ENCODE data around the gene PKN2.
"Not testable (repeated sequence)": the region's sequence is repeated elsewhere in the genome, so short reads cannot be mapped to it uniquely, and the experiment has no call there.

Gene PKN2

DNA sequence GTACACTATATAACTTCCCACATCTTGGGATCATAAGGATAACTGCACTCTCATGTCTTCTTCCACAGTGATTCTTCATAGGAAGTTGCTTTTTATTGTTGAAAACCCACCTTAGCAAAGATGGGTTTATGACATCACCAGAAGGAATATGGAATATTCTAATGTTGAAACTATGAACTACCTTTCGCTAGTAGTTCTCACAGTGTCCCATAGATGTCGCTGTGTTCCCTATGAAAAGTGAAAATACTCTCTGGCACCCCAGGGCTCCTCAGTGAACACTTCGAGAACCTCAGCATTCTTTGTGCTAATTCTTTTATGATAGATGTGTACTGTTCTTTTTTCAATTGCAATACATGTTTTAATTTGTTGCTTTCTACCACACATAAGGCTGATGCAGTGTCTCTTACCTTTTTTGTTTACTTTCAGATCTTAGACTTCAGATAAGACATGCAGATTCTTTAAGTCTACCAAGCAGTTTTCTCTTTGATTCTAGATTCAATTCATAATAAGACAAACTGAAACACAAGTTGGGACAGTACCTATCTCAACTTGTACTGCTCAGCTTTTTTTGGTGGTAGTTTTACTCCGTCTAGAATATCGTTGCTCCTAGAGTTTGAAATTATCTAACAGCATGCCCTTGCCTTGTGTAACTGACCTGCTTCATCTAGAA is 116.4 kb downstream of the PKN2 start:
- DNase-seq = peak; percentile 51

DNA sequence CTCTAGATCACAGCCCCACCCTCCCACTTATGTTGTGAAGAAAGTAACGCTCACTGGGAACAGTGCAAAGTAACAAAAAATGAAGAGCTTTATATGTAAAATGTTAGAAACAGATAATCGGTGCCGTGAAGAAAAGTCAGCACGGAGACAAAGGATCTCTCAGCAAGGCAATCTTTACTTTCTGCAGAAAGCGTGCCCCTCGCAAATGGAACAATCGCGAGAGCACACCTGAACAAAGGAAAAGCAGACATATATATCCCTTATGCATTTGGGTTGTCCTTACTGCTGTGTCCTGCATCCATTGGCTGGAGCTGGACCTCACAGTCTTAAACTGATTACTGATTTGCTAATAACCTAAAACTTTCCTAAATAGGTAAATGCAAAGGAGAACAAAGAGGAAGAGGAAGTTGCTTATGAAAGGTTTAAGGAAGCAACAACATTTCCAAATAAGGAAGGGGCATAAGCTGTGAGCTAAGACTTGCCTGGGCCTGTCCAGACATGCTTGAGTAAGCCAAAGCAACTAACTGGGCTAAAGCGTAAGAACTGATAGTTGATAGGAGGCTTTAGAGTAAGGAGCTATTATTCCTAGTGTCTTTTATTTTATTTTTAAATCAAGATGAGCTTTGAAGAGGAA is 117.6 kb downstream of the PKN2 start:
- no peak for DNase-seq

DNA sequence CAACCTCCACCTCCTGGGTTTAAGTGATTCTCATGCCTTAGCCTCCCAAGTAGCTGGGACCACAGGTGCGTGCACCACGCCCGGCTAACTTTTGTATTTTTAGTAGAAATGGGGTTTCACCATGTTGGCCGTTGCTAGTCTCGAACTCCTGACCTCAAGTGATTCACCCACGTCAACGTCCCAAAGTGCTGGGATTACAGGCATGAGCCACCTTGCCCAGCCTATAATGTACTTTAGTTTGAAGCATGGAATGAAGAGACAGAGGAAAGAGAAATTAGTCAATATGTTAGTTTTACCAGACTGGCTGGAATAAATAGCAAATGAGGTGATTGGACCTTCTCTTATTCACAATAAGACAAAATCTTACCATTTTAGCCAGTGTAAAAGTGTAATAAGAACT is 118.3 kb downstream of the PKN2 start:
- DNase-seq = no peak

DNA sequence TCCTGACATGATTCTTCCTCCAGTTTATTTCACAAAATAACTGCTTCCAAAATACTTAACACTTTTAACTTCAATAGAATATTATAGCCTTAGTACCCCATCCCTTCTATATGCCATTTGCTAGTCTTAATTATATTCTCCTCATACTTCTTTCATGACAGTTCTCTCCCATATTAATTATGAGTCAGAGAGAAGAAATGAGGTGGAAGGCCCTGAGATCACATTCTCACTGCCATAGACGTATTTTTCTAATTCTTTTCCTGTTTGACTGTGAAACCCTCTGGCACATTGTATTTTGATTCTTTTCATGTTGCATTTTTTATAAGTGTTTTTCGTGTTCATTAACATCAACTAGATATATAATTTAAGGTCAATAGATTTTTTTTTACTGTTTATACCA is 118.9 kb downstream of the PKN2 start:
- DNase-seq = no peak

DNA sequence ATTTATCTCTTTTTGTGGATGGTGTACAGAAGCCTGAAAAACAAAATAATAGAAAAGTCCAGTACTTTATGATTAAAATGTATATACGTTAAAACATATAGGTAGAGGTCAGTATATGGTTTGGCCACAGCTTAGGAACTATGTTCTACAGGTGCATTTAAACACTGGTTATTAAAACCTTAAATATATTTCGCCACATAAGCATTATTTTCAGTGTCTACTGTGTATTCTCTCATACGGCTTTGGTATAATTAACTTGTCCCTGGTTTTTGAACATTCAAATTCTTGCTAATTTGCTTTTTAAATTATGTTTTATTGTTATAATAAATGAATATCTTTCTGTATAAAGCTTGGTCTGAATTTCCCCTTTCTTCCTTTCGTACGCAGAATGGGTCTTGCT is 119.4 kb downstream of the PKN2 start:
- no peak for DNase-seq

DNA sequence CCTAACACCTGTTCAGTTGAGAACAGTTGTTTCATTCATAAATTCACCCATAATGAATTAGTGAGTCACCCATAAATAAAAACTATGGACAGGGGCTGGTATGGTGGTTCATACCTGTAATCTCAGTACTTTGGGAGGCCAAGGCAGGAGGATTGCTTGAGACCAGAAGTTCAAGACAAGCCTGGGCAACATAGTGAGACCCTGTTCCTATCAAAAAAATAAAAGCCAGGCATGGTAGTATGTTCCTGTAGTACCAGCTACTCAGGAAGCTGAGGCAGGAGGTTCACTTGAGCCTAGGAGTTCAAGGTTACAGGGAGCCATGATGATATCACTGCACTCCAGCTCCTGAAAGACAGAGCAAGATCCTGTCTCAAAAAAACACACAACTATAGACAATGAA is 128.3 kb downstream of the PKN2 start:
- DNase-seq = no peak

DNA sequence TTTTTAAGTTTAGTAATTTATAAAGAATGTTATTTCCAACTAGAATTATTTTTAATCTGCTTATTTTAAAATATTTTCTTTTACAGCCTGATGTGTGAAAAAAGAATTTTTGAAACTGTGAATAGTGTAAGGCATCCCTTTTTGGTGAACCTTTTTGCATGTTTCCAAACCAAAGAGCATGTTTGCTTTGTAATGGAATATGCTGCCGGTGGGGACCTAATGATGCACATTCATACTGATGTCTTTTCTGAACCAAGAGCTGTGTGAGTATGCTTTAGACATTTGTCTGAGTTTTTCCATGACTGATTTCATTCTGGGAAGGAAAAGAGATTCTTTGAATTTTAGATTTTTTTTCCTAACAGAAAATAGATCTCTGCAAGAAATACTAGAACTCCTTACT is 129.4 kb downstream of the PKN2 start:
- DNase-seq = no peak

DNA sequence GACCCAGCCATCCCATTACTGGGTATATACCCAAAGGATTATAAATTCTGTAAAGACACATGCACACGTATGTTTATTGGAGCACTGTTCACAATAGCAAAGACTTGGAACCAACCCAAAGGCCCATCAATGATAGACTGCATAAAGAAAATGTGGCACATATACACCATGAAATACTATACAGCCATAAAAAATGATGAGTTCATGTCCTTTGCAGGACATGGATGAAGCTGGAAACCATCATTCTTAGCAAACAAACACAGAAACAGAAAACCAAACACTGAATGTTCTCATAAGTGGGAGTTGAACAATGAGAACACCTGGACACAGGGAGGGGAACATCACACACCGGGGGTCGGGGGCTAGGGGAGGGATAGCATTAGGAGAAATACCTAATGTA is 135.6 kb downstream of the PKN2 start:
- DNase-seq = not testable (repeated sequence)

DNA sequence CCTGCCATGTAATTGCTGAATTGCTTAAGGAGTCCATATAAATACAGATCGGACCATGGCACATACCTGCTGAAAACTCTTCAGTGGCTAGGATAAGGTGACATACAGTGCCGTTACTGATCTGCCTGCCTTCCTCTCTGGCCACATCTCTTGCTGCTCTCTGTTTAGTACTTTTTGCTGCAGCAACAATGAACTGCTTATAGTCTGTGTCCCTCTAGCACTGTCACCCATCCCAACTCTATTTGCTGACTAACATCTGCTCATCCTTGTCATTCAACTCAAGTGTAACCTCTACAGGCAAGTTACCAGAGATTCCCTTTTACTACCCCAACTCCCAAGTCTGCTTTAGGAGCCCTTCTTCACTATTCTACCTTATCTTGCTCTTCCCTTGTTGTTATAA is 141.6 kb downstream of the PKN2 start:
- no peak for DNase-seq

DNA sequence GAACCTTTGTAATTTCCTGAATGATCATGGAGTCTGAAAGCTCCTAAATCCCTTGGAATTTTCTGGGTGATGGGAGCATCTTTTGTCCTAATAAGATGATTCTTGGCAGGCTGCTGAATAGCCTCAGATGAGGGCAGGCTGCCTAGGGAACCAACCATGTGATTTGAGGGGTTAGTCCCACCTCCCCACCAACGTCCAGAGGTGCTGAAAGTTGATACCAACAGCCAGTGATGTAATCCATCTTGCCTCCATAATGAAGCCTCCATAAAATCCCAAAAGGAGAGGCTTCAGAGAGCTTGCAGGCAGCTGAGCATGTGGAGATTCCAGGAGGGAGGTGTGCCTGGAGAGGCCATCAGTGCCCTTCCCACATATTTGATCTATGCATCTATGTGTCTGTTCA is 163.6 kb downstream of the PKN2 start:
- DNase-seq = no peak

DNA sequence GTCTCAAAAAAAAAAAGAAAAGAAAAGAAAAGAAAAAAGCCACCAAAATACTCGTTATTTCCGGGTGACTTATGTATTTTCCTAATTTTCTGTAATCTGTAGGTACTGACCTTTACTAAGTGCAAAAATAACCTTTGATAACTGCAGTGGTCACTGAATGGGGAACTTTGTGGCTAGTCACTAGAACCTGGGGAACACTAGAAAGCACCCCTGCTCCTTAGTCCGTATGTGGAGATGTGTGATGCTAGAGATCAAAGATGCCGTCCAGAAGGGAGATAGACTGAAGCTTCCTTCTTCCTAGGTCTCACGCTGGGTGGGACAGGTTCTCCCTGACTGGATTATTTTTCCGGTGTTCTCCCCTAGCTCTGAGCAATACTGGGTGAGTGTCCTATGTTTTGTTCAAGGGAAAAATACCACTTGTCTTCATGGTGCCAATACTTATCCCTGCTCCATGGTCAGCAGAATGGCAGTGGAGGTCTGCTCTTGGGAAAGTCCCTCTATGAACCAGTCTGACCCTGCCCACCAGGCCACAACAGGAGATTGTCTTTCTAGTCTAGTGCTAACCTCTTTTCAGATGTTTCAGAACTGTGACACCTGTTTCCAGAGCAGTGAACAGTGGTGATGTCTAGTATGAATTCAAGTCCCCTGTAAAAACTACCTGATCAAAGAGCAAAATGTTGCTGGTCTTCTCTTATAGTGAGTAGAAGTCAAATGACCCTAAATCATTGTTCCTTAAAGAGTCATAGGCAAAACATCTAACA is 167.4 kb downstream of the PKN2 start:
- DNase-seq = no peak

DNA sequence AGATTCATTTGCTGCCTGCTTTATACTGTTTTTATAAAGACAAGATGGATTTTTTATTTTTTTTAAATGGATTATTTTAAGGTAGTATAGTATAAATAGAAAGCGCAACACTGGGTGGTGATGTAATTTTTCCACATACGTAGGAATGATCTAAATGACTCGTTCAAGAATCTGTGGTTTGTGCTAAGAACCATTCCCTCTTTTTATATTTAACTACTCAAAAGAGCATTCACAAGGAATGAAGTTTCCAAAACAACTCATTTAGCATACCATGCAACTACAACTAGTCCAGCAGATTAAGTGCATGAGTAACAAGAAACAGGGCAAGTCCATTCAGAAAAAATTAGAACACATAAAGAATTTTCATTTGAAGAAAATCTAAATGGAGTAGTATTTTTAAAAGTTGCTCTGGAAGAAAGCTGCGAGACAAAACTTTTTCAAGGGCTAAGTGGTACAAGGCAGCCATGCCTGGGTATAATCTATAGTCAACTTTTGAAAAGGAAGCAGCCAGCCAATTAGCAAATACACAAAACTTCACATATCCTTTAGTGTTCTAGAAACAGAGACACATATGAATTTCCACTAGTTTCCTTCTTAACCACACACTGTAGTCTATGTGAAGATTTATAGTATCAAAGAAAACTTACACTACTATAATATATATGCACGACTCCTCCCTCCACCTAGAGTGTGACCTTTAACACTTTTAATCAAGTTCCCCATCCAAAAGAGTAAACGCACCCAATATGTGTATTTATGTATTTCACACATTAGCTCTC is 183.9 kb downstream of the PKN2 start:
- DNase-seq = no peak

DNA sequence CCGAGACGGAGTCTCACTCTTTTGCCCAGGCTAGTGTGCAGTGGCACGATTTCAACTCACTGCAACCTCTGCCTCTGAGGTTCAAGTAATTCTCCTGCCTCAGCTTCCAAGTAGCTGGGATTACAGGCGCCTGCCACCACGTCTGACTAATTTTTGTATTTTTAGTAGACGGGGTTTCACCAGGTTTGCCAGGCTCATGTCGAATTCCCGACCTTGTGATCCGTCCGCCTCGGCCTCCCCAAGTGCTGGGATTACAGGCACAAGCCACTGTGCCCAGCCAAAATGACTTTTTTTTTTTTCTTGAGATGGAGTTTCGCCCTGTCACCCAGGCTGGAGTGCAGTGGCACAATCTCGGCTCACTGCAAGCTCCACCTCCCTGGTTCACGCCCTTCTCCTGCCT is 185.6 kb downstream of the PKN2 start:
- not testable (repeated sequence) for DNase-seq

DNA sequence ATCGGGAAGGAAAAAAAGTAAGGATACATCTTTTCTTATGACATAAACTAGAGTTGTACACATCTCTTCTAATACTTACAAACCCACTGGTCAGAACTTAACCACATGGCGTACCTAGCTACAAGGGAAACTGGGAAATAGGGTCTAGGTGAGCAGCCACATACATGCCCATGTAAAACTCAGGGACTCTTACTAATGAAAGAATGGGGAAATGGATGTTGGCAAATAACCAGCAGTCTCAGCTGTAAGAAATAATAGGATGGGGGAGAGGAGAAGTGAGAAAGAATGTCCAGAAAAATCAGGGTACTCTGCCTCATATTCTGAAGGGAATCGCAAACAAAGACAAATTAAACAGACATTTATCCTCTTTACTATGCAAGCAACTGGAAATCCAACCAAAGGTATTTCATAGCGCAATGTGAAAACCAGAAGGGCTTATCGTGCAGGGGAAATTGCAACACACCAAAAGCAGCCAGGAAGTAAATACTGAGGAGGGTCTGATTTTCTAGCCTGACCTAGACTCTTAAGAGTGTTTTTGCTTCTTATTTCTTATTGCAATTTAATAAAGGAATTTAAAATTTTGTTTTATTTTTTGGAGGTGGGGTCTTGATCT is 189.8 kb downstream of the PKN2 start:
- DNase-seq = no peak

DNA sequence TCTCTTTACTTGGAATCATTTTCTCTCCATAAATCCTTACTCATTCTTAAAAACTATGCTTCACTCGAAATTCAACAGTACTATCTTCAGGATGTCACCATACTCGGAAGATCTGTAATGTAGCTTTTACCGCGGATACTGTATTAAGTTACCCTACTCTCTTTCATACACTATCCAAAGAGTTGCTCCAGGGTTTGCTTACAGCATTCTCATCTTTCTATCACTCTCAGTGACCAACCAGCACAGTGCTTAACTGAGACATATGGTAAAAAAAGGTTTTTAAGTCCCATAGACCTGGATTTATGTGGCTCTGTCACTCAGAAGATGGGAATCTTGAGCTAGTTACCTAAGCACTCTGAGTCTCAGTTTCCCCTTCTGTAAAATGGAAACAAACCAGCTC is 191.5 kb downstream of the PKN2 start:
- no peak for DNase-seq

DNA sequence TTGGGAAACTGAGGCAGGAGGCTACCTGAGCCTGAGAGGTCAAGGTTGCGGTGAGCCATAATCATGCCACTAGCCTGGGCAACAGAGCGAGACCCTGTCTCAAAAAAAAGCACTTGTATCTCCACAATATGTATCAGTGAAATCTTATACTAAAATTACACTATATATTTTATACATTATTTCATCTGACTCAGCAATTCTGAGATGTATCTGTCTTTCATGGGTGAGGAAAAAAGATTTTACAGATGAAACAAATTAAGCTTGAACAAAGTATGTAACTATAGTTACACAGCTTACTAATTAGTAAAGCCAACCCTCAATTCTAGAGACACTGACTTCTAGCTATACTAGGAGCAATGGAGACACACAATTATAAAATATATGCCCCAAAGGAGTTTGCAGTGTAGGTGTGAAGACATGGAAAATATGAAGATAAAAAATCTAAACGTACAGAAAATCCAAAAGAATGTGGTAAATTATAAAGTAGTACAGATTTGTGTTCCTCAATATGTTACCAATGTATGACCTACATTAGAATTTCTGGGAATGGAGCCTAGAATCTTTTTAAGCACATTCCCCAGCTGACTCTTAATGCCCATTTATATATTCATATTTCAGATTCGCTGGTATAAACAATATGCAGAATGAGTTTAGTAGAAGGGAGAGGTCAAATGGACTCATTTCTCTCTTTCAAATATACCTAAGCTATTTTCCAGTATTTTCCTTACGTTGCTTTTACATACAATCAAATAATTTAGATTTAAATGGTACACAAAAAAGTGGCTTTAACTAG is 192.7 kb downstream of the PKN2 start:
- DNase-seq = no peak

DNA sequence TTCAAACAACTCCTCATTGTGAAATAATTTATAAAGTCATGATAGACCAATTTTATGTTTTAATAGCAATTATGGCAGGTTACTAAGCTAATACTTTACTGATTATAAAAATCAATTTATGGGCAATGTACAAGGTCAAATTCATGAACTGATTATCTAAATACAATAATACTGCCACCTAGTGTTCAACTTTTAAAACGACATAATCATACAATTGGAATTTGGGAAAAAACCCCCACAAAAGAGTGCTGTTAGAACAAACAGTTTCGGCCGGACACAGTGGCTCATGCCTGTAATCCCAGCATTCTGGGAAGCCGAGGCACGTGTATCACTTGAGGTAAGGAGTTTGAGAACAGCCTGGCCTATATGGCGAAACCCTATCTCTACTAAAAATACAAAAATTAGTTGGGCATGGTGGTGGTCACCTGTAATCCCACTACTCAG is 193.3 kb downstream of the PKN2 start:
- DNase-seq = no peak

DNA sequence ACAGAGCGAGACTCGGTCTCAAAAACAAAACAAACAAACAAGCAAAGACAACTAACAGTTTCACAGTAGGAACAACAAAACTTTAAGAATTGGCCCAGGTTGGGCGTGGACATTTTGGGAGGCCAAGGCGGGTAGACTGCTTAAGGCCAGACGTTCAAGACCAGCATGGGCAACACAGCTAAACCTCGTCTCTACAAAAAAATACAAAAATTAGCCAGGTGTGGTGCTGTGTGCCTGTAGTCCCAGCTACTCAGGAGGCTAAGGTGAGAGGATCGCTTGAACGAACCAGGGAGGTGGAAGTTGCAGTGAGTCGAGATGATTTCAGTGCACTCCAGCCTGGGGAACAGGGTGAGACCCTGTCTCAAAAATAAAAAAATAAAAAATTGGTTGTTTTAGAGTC is 193.8 kb downstream of the PKN2 start:
- no peak for DNase-seq

DNA sequence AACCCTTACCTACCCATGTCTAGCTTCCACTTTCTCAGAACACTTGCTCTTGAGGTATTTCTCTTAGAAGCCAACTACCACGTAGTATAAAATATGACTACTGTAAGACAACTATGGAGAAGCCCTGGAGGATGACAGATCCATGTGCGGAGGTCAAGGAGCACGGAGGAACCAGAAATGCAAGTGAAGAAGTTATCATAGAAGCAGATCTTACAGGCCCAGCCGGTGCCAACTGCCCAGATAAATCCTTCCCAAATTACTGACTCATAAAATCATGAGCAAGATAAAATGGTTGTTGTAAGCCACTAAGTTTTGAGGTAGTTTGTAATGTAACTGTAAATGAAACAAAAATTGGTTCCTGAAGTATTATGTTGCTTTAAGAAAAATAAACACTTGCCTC is 194.7 kb downstream of the PKN2 start:
- no peak for DNase-seq

DNA sequence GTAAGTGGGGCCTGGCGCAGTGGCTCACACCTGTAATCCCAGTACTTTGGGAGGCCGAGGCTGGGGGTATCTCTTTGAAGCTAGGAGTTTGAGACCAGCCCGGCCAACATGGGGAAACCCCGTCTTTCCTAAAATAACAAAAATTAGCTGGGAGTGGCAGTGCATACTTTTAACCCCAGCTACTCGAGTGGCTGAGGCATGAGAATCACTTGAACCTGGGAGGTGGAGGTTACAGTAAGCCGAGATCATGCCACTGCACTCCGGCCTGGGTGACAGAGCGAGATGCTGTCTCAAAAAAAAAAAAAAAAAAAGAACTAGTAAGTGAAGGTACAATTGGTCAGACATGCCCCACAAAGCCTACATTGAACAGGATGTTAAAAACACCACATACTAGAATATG is 196.6 kb downstream of the PKN2 start:
- not testable (repeated sequence) for DNase-seq

DNA sequence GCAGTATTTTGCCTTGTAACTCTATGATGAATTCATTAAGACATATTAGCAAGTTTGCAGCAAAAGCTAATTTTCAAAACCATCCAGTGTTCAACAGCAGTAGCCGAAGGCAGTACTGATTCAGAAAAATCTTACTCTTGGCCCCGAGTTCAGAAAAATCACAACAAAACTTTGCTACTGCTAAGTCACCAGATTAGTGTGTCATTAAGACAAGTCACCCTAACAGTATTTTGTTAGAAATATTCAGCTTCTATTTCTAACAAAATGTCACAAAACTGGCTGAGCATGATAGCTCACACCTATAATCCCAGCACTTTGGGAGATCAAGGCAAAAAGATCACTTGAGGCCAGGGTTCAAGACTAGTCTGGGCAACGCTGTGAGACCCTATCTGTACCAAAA is 199.1 kb downstream of the PKN2 start:
- DNase-seq = no peak

Data from stimulated activated CD4-positive, alpha-beta T cell treated with anti-CD3 and anti-CD28 coated beads, Interleukin-4, amount 100 ng/mL, for 24 hours (primary cell).